Breast epithelium (tissue), 3 donors: ENCODE data around the gene EPHA8.

Source experiments
- POLR2A ChIP-seq: fragments of 450-650 bp; IDR thresholded peaks from one replicate; pipeline ENCODE4 v1.6.1; 2016; ENCODE audit warnings: antibody characterized with exemption, mild to moderate bottlenecking, moderate library complexity
- POLR2AphosphoS5 ChIP-seq, 3 donors: sonication (generic); formaldehyde crosslinking; IDR thresholded peaks; one replicate each; pipeline ENCODE4 v1.6.1; 2017; ENCODE audit warnings: antibody characterized with exemption in 3 of 3
- TF ChIP-seq, protein P1 (sequence below), 3 donors: fragments of 450-650 bp; IDR thresholded peaks; one replicate each; pipeline ENCODE4 v1.5.1; 2016 to 2017; ENCODE audit warnings: antibody characterized with exemption in 3 of 3, mild to moderate bottlenecking in 3 of 3, moderate library complexity in 3 of 3

GRCh38 chr1:22551591-22551990 is 11.7 kb upstream of the EPHA8 start:
- TF ChIP-seq, protein P1, sequence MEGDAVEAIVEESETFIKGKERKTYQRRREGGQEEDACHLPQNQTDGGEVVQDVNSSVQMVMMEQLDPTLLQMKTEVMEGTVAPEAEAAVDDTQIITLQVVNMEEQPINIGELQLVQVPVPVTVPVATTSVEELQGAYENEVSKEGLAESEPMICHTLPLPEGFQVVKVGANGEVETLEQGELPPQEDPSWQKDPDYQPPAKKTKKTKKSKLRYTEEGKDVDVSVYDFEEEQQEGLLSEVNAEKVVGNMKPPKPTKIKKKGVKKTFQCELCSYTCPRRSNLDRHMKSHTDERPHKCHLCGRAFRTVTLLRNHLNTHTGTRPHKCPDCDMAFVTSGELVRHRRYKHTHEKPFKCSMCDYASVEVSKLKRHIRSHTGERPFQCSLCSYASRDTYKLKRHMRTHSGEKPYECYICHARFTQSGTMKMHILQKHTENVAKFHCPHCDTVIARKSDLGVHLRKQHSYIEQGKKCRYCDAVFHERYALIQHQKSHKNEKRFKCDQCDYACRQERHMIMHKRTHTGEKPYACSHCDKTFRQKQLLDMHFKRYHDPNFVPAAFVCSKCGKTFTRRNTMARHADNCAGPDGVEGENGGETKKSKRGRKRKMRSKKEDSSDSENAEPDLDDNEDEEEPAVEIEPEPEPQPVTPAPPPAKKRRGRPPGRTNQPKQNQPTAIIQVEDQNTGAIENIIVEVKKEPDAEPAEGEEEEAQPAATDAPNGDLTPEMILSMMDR (IDR thresholded peaks at IDR 0.05), result no peak
- TF ChIP-seq POLR2AphosphoS5 (IDR thresholded peaks at IDR 0.05) (no peak), POLR2A (no peak)
